SU-DHL-6 (cell line): Measurements from ENCODE around the gene SNHG17.
"Not testable (repeated sequence)": the region's sequence is repeated elsewhere in the genome, so short reads cannot be mapped to it uniquely, and the experiment has no call there.

ENCODE experiments used
- H2AFZ ChIP-seq: fragments of 200-600 bp; sonication (generic); 2 replicates; pipeline ENCODE4 v1.6.1; 2014; ENCODE audit warnings: low read depth, mild to moderate bottlenecking, moderate library complexity, mixed read lengths, antibody characterized with exemption, low read length; ENCODE audit not compliant: severe bottlenecking
- H3F3A ChIP-seq: fragments of 200-600 bp; shearing (Covaris generic); 2 replicates; pipeline ENCODE4 v1.6.0; 2016; ENCODE audit warnings: antibody characterized with exemption, mild to moderate bottlenecking; ENCODE audit not compliant: insufficient read depth
- H3K27ac ChIP-seq: fragments of 200-600 bp; sonication (generic); 2 replicates; pipeline ENCODE4 v1.5.1; 2016; ENCODE audit warnings: low read depth, mild to moderate bottlenecking, low read length, moderate library complexity, mixed read lengths
- H3K27me3 ChIP-seq: fragments of 200-600 bp; sonication (generic), shearing (Covaris generic); 2 replicates; pipeline ENCODE4 v1.6.0; 2014; ENCODE audit warnings: mild to moderate bottlenecking, low read length
- H3K36me3 ChIP-seq: fragments of 200-600 bp; sonication (generic); 2 replicates; pipeline ENCODE4 v1.6.1; 2014; ENCODE audit warnings: mild to moderate bottlenecking, low read length, mixed read lengths
- H3K4me2 ChIP-seq: fragments of 300-600, 200-600 bp; shearing (Covaris generic), sonication (generic); 2 replicates; pipeline ENCODE4 v1.6.0; 2014; ENCODE audit warnings: low read length, low read depth, mild to moderate bottlenecking; ENCODE audit not compliant: poor library complexity, severe bottlenecking
- H3K4me3 ChIP-seq: fragments of 200-600 bp; sonication (generic); 2 replicates; pipeline ENCODE4 v1.5.1; 2014; ENCODE audit warnings: antibody characterized with exemption, low read length, mild to moderate bottlenecking, mixed read lengths; ENCODE audit not compliant: insufficient read depth, poor library complexity, severe bottlenecking
- H3K79me2 ChIP-seq: fragments of 200-600 bp; sonication (generic); 2 replicates; pipeline ENCODE4 v1.6.1; 2014; ENCODE audit warnings: mild to moderate bottlenecking, low read length, moderate library complexity; ENCODE audit not compliant: insufficient read depth
- H3K9ac ChIP-seq: fragments of 200-600 bp; sonication (generic); 2 replicates; pipeline ENCODE4 v1.7.0; 2014; ENCODE audit warnings: mild to moderate bottlenecking, low read length
- H3K9me2 ChIP-seq: fragments of 200-600 bp; sonication (generic); replicated peaks from 2 replicates; pipeline ENCODE4 v1.6.1; 2014; ENCODE audit warnings: low read length; ENCODE audit not compliant: insufficient read depth
- H3K9me3 ChIP-seq: fragments of 200-600 bp; sonication (generic); 2 replicates; pipeline ENCODE4 v1.6.1; 2014; ENCODE audit warnings: low read length, mixed read lengths; ENCODE audit not compliant: insufficient read depth
- H4K20me1 ChIP-seq: fragments of 200-600 bp; sonication (generic); 2 replicates; pipeline ENCODE4 v1.6.1; 2014; ENCODE audit warnings: low read depth, mild to moderate bottlenecking, antibody characterized with exemption, low read length, moderate library complexity, mixed read lengths
- CTCF ChIP-seq: fragments of 200-600 bp; sonication (generic); IDR thresholded peaks from one replicate; pipeline ENCODE4 v1.5.1; 2017; ENCODE audit warnings: antibody characterized with exemption, mild to moderate bottlenecking, low read length, moderate library complexity; ENCODE audit not compliant: insufficient read depth, poor library complexity, severe bottlenecking
- EZH2phosphoT487 ChIP-seq: fragments of 200-600 bp; sonication (generic), shearing (Covaris generic); conservative IDR thresholded peaks from 2 replicates; pipeline ENCODE4 v1.6.1; 2018; ENCODE audit warnings: mild to moderate bottlenecking, antibody characterized with exemption, low read length, moderate library complexity, mixed read lengths

The SNHG17 gene

GRCh38 chr20:38386851-38387250, 48.3 kb downstream of the SNHG17 start:
- no peaks in the 10 kb centered on the region for H3K27me3 ChIP-seq
- H3F3A ChIP-seq = no peaks in the 10 kb centered on the region
- no peaks in the 10 kb centered on the region for H4K20me1 ChIP-seq
- no peaks in the 10 kb centered on the region for H3K36me3 ChIP-seq
- H3K9me2 ChIP-seq = no peaks in the 10 kb centered on the region
- no peak overlapping the region for H2AFZ ChIP-seq
- 0 out of 2 replicates have a peak, but pooled peaks cover 5% of the 10 kb centered on the region for H3K9me3 ChIP-seq
- no peak overlapping the region for H3K27ac ChIP-seq
- no peaks in the 10 kb centered on the region for H3K79me2 ChIP-seq
- H3K4me3 ChIP-seq = no peak overlapping the region
- H3K9ac ChIP-seq = no peak overlapping the region
- no peak overlapping the region for H3K4me2 ChIP-seq
- TF ChIP-seq EZH2phosphoT487 (no peak), CTCF (no peak)

- no peaks in the 10 kb centered on the region for H3F3A ChIP-seq
- TF ChIP-seq CTCF (no peak), EZH2phosphoT487 (no peak)
- H3K9me2 ChIP-seq = no peaks in the 10 kb centered on the region
- no peak overlapping the region for H3K27ac ChIP-seq
- no peaks in the 10 kb centered on the region for H4K20me1 ChIP-seq
- 0 out of 2 replicates have a peak, but pooled peaks cover 5% of the 10 kb centered on the region for H3K9me3 ChIP-seq
- H2AFZ ChIP-seq = no peak overlapping the region
- no peaks in the 10 kb centered on the region for H3K27me3 ChIP-seq
- no peak overlapping the region for H3K9ac ChIP-seq
- no peaks in the 10 kb centered on the region for H3K36me3 ChIP-seq
- H3K4me3 ChIP-seq = no peak overlapping the region
- H3K79me2 ChIP-seq = no peaks in the 10 kb centered on the region
- no peak overlapping the region for H3K4me2 ChIP-seq
Measured at GRCh38 chr20:38386004-38386403, 49.1 kb downstream of the SNHG17 start.

GRCh38 chr20:38383147-38383546, 52.0 kb downstream of the SNHG17 start:
- no peaks in the 10 kb centered on the region for H3K36me3 ChIP-seq
- H3K79me2 ChIP-seq = no peaks in the 10 kb centered on the region
- no peaks in the 10 kb centered on the region for H3K27me3 ChIP-seq
- H3K9me2 ChIP-seq = no peaks in the 10 kb centered on the region
- no peaks in the 10 kb centered on the region for H3F3A ChIP-seq
- no peak overlapping the region for H3K4me3 ChIP-seq
- no peak overlapping the region for H2AFZ ChIP-seq
- H3K9me3 ChIP-seq = 0 out of 2 replicates have a peak, but pooled peaks cover 5% of the 10 kb centered on the region
- no peak overlapping the region for H3K9ac ChIP-seq
- H4K20me1 ChIP-seq = no peaks in the 10 kb centered on the region
- no peak overlapping the region for H3K27ac ChIP-seq
- no peak overlapping the region for H3K4me2 ChIP-seq
- no peak for TF ChIP-seq CTCF
- TF ChIP-seq EZH2phosphoT487 = no peak

- not testable (repeated sequence) for H3K9ac ChIP-seq, H3K4me2 ChIP-seq, H4K20me1 ChIP-seq, H3K27me3 ChIP-seq, H3K9me3 ChIP-seq, H3K4me3 ChIP-seq, H3F3A ChIP-seq, H3K36me3 ChIP-seq, H2AFZ ChIP-seq, H3K79me2 ChIP-seq, H3K27ac ChIP-seq, H3K9me2 ChIP-seq
Measured at GRCh38 chr20:38377838-38378237, 57.3 kb downstream of the SNHG17 start.
